Measurements from ENCODE around the gene CD38. TPM values are rescaled to one million over a fixed set of nuclear protein-coding genes. Genes with fewer than 3 reads are reported as not detected.
"Not testable (repeated sequence)": the region's sequence is repeated elsewhere in the genome, so short reads cannot be mapped to it uniquely, and the experiment has no call there.

Gene CD38
- 1.0 TPM for total RNA-seq

DNA sequence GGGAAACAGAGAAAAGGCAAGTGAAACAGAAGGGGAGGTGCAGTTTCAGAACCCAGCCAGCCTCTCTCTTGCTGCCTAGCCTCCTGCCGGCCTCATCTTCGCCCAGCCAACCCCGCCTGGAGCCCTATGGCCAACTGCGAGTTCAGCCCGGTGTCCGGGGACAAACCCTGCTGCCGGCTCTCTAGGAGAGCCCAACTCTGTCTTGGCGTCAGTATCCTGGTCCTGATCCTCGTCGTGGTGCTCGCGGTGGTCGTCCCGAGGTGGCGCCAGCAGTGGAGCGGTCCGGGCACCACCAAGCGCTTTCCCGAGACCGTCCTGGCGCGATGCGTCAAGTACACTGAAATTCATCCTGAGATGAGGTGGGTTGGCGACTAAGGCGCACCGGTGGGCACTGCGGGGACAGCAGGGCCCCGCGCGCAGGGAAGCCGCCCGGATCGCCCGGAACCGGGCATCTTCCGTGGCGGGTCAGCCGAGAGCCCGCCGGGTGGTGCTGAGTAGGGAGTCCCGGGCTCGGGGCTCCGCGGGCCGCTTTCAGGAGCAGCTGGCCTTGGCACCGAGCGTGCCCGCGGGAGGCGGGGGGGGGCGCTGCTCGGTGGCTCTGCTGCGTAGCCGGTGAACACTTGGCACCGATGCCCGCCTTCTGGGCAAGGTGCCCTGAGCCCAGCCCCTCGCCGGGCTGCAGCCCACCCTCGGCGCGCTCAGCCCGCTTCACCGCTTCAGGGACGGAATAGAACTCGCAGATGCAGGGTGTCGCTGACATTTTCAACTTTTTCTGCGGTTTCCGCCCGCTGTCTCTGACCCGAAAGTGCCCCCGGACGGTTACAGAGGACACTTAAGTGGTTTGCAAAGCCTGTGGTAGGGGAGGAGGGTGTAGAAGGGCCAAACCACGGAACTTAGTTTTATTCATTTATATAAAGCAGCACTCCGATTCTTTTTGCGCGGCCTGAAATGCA is at the start of gene CD38:
TSS of gene CD38 (plus strand) at position 40 of the 953 bp plus-strand sequence. CDS start at position 127, 87 bp downstream.
- Histone ChIP-seq H3K4me1 (ENCODE audit: control insufficient read depth in 3 of 3, insufficient read depth in 3 of 3, low read length in 3 of 3) (peaks cover 7 to 33% (median 14%) of the 10 kb centered on the region in 3 donors), H3K36me3 (ENCODE audit: control insufficient read depth in 3 of 3, insufficient read depth in 3 of 3, low read length in 3 of 3) (peaks cover 0 to 2% (median 0%) of the 10 kb centered on the region in 3 donors), H3K9ac (ENCODE audit: low read depth in 1 of 3, low read length in 3 of 3) (peak within 1 kb of the TSS; percentile 81 to 92 (median 88)), H3K27ac (ENCODE audit: low read depth, low read length) (peak within 1 kb of the TSS; percentile 77), H3K9me3 (ENCODE audit: control insufficient read depth in 3 of 3, low read length in 3 of 3) (no peaks in the 10 kb centered on the region), H3K27me3 (ENCODE audit: control insufficient read depth in 3 of 3, insufficient read depth in 3 of 3, low read length in 3 of 3) (no peaks in the 10 kb centered on the region), H3K4me3 (ENCODE audit: low read length in 3 of 3) (peak within 1 kb of the TSS; percentile 76 to 87 (median 78))

DNA sequence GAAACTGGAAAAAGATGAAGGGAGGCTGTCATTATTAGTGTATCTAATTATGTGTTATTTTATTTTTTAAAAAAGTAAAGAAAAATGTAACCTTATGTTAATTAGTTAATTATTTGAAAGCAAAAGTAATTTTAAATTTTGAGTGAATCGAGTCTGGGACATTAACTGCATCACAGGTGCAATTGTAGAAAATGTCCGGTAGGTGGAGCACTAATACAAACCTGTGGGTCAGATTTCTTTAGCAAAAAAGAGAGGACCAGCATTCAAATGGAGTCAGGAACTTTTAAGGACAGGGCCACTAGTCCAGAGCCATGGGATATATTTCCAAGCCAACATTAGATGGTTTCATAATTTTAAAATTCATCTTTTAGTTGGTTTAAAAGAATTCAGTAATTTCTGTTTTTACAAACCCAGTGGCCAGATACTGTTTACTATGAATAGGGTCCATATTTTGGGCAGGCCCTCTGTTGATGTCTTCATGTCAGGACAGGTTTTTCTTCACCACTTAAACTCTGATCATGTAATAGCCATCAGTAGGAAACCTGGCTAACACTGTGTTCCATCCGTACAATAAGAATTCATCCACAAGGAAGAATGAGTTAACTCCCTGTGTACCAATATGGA is 48.1 kb upstream of the CD38 start:
- Histone ChIP-seq H3K9ac (ENCODE audit: low read depth in 1 of 3, low read length in 3 of 3) (no peak overlapping the region), H3K4me1 (ENCODE audit: control insufficient read depth in 3 of 3, insufficient read depth in 3 of 3, low read length in 3 of 3) (no peaks in the 10 kb centered on the region)

DNA sequence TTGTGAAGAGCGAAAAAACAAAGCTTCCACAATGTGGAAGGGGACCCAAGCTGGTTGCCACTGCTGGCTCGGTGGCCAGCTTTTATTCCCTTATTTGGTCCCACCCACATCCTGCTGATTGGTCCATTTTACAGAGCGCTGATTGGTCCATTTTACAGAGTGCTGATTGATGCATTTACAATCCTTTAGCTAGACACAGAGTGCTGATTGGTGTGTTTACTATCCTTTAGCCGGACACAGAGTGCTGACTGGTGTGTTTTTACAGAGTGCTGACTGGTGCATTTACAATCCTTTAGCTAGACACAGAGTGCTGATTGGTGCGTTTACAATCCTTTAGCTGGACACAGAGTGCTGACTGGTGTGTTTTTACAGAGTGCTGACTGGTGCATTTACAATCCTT is 45.1 kb upstream of the CD38 start:
- not testable (repeated sequence) for H3K4me3 ChIP-seq (ENCODE audit: low read length in 3 of 3); H3K4me1 ChIP-seq (ENCODE audit: control insufficient read depth in 3 of 3, insufficient read depth in 3 of 3, low read length in 3 of 3); H3K36me3 ChIP-seq (ENCODE audit: control insufficient read depth in 3 of 3, insufficient read depth in 3 of 3, low read length in 3 of 3); H3K9me3 ChIP-seq (ENCODE audit: control insufficient read depth in 3 of 3, low read length in 3 of 3); H3K9ac ChIP-seq (ENCODE audit: low read depth in 1 of 3, low read length in 3 of 3); H3K27me3 ChIP-seq (ENCODE audit: control insufficient read depth in 3 of 3, insufficient read depth in 3 of 3, low read length in 3 of 3); H3K27ac ChIP-seq (ENCODE audit: low read depth, low read length)

More for the DNA sequence above, 48.1 kb upstream of the CD38 start:
- no peak overlapping the region for H3K4me3 ChIP-seq (ENCODE audit: low read length in 3 of 3)
- H3K9me3 ChIP-seq (ENCODE audit: control insufficient read depth in 3 of 3, low read length in 3 of 3) = no peaks in the 10 kb centered on the region
- no peaks in the 10 kb centered on the region for H3K27me3 ChIP-seq (ENCODE audit: control insufficient read depth in 3 of 3, insufficient read depth in 3 of 3, low read length in 3 of 3)
- no peak overlapping the region for H3K27ac ChIP-seq (ENCODE audit: low read depth, low read length)
- peaks cover 0 to 3% (median 0%) of the 10 kb centered on the region in 3 donors for H3K36me3 ChIP-seq (ENCODE audit: control insufficient read depth in 3 of 3, insufficient read depth in 3 of 3, low read length in 3 of 3)

DNA sequence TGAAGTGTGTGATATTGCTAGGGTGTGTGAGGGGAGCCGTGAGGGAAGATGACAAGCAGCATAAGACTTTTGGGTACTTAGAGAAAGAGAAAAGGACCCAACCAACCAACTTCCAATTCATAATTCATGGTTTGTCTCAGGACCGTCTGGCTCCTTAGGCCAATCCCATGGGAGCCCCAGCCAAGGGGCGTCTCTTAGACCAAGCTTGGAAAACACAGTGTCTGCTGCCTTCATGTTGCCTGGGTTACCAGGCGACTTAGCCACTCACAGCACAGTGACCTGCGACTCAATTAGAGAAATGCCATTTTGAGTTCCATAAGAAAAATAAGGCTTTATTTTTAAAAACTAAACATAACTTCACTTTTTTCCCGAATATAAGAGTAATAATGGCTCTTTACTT is 42.6 kb upstream of the CD38 start:
- H3K36me3 ChIP-seq (ENCODE audit: control insufficient read depth in 3 of 3, insufficient read depth in 3 of 3, low read length in 3 of 3) = no peaks in the 10 kb centered on the region
- no peak overlapping the region for H3K9ac ChIP-seq (ENCODE audit: low read depth in 1 of 3, low read length in 3 of 3)
- H3K4me3 ChIP-seq (ENCODE audit: low read length in 3 of 3) = no peak overlapping the region
- no peaks in the 10 kb centered on the region for H3K9me3 ChIP-seq (ENCODE audit: control insufficient read depth in 3 of 3, low read length in 3 of 3)
- peaks cover 0 to 2% (median 0%) of the 10 kb centered on the region in 3 donors for H3K4me1 ChIP-seq (ENCODE audit: control insufficient read depth in 3 of 3, insufficient read depth in 3 of 3, low read length in 3 of 3)
- no peak overlapping the region for H3K27ac ChIP-seq (ENCODE audit: low read depth, low read length)
- H3K27me3 ChIP-seq (ENCODE audit: control insufficient read depth in 3 of 3, insufficient read depth in 3 of 3, low read length in 3 of 3) = no peaks in the 10 kb centered on the region

DNA sequence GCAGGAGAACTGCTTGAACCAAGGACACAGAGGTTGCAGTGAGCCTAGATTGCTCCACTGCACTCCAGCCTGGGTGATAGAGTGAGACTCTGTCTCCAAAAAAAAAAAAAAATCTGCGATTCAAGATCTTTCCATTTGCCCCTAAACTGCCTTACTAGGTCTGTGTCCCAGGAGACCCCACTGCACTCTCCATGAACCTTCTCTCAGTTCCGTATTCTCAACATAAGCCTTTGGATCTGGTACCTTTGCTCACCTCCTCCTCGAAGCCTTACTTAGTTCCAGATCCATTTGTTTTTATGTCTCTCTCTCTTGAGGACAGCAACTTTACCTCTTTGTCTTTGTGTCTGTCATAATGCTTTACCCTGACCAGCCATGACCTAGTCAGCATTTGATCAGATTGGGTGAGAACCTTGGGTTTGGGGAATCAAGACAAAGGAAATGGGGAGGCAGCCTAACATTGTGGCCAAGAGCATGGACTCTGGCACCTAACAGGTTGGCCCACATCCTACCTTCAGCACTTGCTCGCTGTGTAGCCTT is 41.5 kb upstream of the CD38 start:
- Histone ChIP-seq H3K27me3 (ENCODE audit: control insufficient read depth in 3 of 3, insufficient read depth in 3 of 3, low read length in 3 of 3) (no peaks in the 10 kb centered on the region), H3K4me3 (ENCODE audit: low read length in 3 of 3) (no peak overlapping the region), H3K9me3 (ENCODE audit: control insufficient read depth in 3 of 3, low read length in 3 of 3) (no peaks in the 10 kb centered on the region), H3K36me3 (ENCODE audit: control insufficient read depth in 3 of 3, insufficient read depth in 3 of 3, low read length in 3 of 3) (no peaks in the 10 kb centered on the region), H3K9ac (ENCODE audit: low read depth in 1 of 3, low read length in 3 of 3) (no peak overlapping the region), H3K4me1 (ENCODE audit: control insufficient read depth in 3 of 3, insufficient read depth in 3 of 3, low read length in 3 of 3) (peaks cover 0 to 2% (median 0%) of the 10 kb centered on the region in 3 donors), H3K27ac (ENCODE audit: low read depth, low read length) (no peak overlapping the region)

DNA sequence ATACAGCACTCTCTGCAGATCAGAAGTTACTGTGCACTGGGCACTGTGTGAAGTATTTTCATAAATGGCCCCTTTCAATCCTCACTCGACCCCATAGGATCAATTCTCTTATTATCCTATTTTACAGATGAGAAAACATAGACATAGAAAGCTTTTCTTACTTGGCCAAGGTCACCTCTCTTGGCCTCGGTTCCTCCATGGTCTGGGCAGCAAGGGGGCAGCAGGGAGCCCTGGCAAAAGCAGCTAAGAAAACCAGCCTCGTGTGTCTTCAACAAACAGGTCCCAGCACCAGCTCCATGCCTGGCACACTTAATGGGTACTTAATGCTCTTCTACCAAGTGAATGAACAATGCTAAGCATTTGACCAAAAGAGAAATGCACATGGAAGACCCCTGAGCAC is 40.9 kb upstream of the CD38 start:
- Histone ChIP-seq H3K9ac (ENCODE audit: low read depth in 1 of 3, low read length in 3 of 3) (no peak overlapping the region), H3K9me3 (ENCODE audit: control insufficient read depth in 3 of 3, low read length in 3 of 3) (no peaks in the 10 kb centered on the region), H3K27me3 (ENCODE audit: control insufficient read depth in 3 of 3, insufficient read depth in 3 of 3, low read length in 3 of 3) (no peaks in the 10 kb centered on the region), H3K36me3 (ENCODE audit: control insufficient read depth in 3 of 3, insufficient read depth in 3 of 3, low read length in 3 of 3) (no peaks in the 10 kb centered on the region), H3K4me1 (ENCODE audit: control insufficient read depth in 3 of 3, insufficient read depth in 3 of 3, low read length in 3 of 3) (peaks cover 0 to 2% (median 0%) of the 10 kb centered on the region in 3 donors), H3K27ac (ENCODE audit: low read depth, low read length) (no peak overlapping the region), H3K4me3 (ENCODE audit: low read length in 3 of 3) (no peak overlapping the region)

DNA sequence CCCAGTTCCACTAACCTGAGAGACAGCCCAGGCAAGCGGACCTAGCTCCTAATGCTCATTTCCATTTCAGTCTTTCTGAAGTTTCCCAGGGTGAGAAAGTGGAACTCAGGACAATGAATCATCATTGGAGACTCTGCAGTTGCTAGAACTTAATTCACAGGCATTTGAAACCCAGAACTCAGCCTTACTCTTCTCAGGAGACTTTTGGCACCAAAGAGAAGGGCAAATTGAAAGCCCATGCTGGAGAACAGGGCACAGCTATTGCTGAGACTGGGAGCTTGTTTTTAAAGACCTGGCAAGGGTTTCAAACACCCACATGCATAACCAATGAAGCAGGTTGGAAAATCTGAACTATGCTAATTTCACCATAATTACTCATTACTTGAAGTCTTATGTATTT is 39.3 kb upstream of the CD38 start:
- H3K27ac ChIP-seq (ENCODE audit: low read depth, low read length) = no peak overlapping the region
- no peak overlapping the region for H3K9ac ChIP-seq (ENCODE audit: low read depth in 1 of 3, low read length in 3 of 3)
- no peak overlapping the region for H3K4me3 ChIP-seq (ENCODE audit: low read length in 3 of 3)
- H3K36me3 ChIP-seq (ENCODE audit: control insufficient read depth in 3 of 3, insufficient read depth in 3 of 3, low read length in 3 of 3) = no peaks in the 10 kb centered on the region
- no peaks in the 10 kb centered on the region for H3K9me3 ChIP-seq (ENCODE audit: control insufficient read depth in 3 of 3, low read length in 3 of 3)
- H3K4me1 ChIP-seq (ENCODE audit: control insufficient read depth in 3 of 3, insufficient read depth in 3 of 3, low read length in 3 of 3) = peaks cover 0 to 2% (median 0%) of the 10 kb centered on the region in 3 donors
- no peaks in the 10 kb centered on the region for H3K27me3 ChIP-seq (ENCODE audit: control insufficient read depth in 3 of 3, insufficient read depth in 3 of 3, low read length in 3 of 3)

DNA sequence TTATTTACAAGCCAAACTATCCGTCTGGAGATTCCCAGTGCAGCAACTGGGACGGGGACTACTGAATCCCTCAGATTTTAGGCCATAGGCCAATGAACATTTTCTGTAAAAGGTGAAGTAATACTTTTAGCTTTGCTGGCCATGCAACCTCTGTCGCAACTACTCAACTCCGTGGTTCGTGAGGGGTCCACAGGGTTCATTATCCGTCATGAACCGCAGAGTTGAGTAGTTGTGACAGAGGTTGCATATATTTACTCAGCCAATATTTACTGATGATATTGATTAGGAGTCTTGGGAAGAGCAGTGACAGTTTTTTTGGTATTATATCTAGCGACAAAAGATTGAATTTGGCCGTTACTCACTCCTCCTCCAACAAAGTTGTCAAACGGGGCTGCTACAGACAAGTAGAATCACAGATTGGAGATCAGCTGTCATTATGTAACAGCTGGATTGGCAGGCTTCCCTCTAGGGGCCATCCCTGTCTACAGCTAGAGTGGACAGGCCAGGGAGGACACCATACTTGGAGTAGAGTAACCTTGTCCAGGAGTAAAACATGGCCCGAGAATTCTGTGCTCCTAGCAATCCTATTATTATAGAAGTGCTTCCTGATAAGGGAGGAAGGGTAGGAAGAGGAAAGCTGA is 37.2 kb upstream of the CD38 start:
- H3K4me1 ChIP-seq (ENCODE audit: control insufficient read depth in 3 of 3, insufficient read depth in 3 of 3, low read length in 3 of 3) = peaks cover 0 to 2% (median 0%) of the 10 kb centered on the region in 3 donors
- no peak overlapping the region for H3K9ac ChIP-seq (ENCODE audit: low read depth in 1 of 3, low read length in 3 of 3)
- no peaks in the 10 kb centered on the region for H3K36me3 ChIP-seq (ENCODE audit: control insufficient read depth in 3 of 3, insufficient read depth in 3 of 3, low read length in 3 of 3)
- H3K4me3 ChIP-seq (ENCODE audit: low read length in 3 of 3) = no peak overlapping the region
- H3K27me3 ChIP-seq (ENCODE audit: control insufficient read depth in 3 of 3, insufficient read depth in 3 of 3, low read length in 3 of 3) = no peaks in the 10 kb centered on the region
- H3K9me3 ChIP-seq (ENCODE audit: control insufficient read depth in 3 of 3, low read length in 3 of 3) = no peaks in the 10 kb centered on the region
- H3K27ac ChIP-seq (ENCODE audit: low read depth, low read length) = no peak overlapping the region

DNA sequence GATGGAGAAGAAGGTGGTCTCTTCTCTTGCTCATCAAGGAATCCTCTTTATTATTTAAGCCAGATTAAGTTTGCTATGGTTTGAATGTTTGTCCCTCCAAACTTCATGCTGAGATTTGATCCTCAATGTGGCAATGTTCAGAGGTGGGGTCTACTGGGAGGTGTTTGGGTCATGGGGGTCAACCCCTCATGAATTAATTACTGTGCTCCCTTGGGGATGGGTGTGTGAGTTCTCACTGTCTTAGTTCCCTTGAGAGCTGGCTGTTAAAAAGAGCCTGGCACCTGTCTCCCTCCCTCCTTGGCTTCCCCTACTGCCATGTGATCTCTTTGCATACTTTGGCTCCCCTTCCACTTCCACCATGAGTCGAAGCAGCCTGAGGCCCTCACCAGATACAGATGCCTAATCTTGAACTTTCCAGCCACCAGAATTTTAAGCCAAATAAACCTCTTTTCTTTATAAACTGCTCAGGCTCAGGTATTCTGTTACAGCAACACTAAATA is 36.0 kb upstream of the CD38 start:
- H3K4me1 ChIP-seq (ENCODE audit: control insufficient read depth in 3 of 3, insufficient read depth in 3 of 3, low read length in 3 of 3) = peaks cover 0 to 2% (median 0%) of the 10 kb centered on the region in 3 donors
- no peaks in the 10 kb centered on the region for H3K27me3 ChIP-seq (ENCODE audit: control insufficient read depth in 3 of 3, insufficient read depth in 3 of 3, low read length in 3 of 3)
- no peak overlapping the region for H3K4me3 ChIP-seq (ENCODE audit: low read length in 3 of 3)

More for the DNA sequence above, 36.0 kb upstream of the CD38 start:
- Histone ChIP-seq H3K27ac (ENCODE audit: low read depth, low read length) (no peak overlapping the region), H3K36me3 (ENCODE audit: control insufficient read depth in 3 of 3, insufficient read depth in 3 of 3, low read length in 3 of 3) (no peaks in the 10 kb centered on the region), H3K9ac (ENCODE audit: low read depth in 1 of 3, low read length in 3 of 3) (no peak overlapping the region), H3K9me3 (ENCODE audit: control insufficient read depth in 3 of 3, low read length in 3 of 3) (no peaks in the 10 kb centered on the region)

Measured in skeletal muscle tissue (tissue), 4 donors.